Adipocyte (in vitro differentiated cells): ENCODE data around the gene RPS2.

Experiments used
- DNase-seq: peaks from one replicate; pipeline ENCODE4 v3.0.0-alpha.2; 2015; ENCODE audit warnings: low read depth
- H3K27me3 ChIP-seq: replicated peaks from 2 replicates; pipeline ENCODE4 v1.7.0; 2013; ENCODE audit warnings: mild to moderate bottlenecking, low read length, moderate library complexity; ENCODE audit not compliant: control insufficient read depth, insufficient read depth
- H3K36me3 ChIP-seq: 2 replicates; pipeline ENCODE4 v1.7.0; 2013; ENCODE audit warnings: low read length, mild to moderate bottlenecking, moderate library complexity; ENCODE audit not compliant: control insufficient read depth, insufficient read depth, severe bottlenecking
- H3K4me1 ChIP-seq: 2 replicates; pipeline ENCODE4 v1.7.0; 2013; ENCODE audit warnings: mild to moderate bottlenecking, low read length, moderate library complexity; ENCODE audit not compliant: control insufficient read depth, insufficient read depth
- H3K4me3 ChIP-seq: 2 replicates; pipeline ENCODE4 v1.7.0; 2013; ENCODE audit warnings: mild to moderate bottlenecking, low read length, moderate library complexity
- H3K9ac ChIP-seq: 2 replicates; pipeline ENCODE4 v1.7.0; 2013; ENCODE audit warnings: mild to moderate bottlenecking, low read length, moderate library complexity
- H3K9me3 ChIP-seq: 2 replicates; pipeline ENCODE4 v1.7.0; 2013; ENCODE audit warnings: mild to moderate bottlenecking, low read length, moderate library complexity; ENCODE audit not compliant: control insufficient read depth

Gene RPS2

GRCh38 chr16:1919327-1919998 is 45.2 kb downstream of the RPS2 start:
- no peak overlapping the region for H3K9ac ChIP-seq
- no peaks in the 10 kb centered on the region for H3K9me3 ChIP-seq
- no peak for DNase-seq
- H3K27me3 ChIP-seq = peaks cover 80% of the 10 kb centered on the region
- no peaks in the 10 kb centered on the region for H3K36me3 ChIP-seq
- H3K4me1 ChIP-seq = peaks cover 7% of the 10 kb centered on the region
- no peak overlapping the region for H3K4me3 ChIP-seq

GRCh38 chr16:1918351-1919326 is 46.0 kb downstream of the RPS2 start, which contains the start of gene HS3ST6:
Gene HS3ST6 (minus strand): TSS chr16:1918415. CDS start chr16:1918323, 92 bp downstream.
- H3K9me3 ChIP-seq = no peaks in the 10 kb centered on the region
- no peaks in the 10 kb centered on the region for H3K36me3 ChIP-seq
- H3K4me3 ChIP-seq = no peak within 1 kb of the TSS
- peaks cover 79% of the 10 kb centered on the region for H3K27me3 ChIP-seq
- no peak within 1 kb of the TSS for H3K9ac ChIP-seq
- DNase-seq = peak; percentile 11
- H3K4me1 ChIP-seq = peaks cover 4% of the 10 kb centered on the region

- Histone ChIP-seq H3K4me3 (no peak overlapping the region), H3K4me1 (no peaks in the 10 kb centered on the region), H3K9ac (no peak overlapping the region), H3K27me3 (peaks cover 78% of the 10 kb centered on the region), H3K36me3 (no peaks in the 10 kb centered on the region), H3K9me3 (no peaks in the 10 kb centered on the region)
- DNase-seq = no peak
Observed at GRCh38 chr16:1917665-1918350, 46.8 kb downstream of the RPS2 start.

GRCh38 chr16:1917056-1917664 is 47.5 kb downstream of the RPS2 start:
- Histone ChIP-seq H3K36me3 (no peaks in the 10 kb centered on the region), H3K4me1 (no peaks in the 10 kb centered on the region), H3K27me3 (peaks cover 74% of the 10 kb centered on the region), H3K4me3 (no peak overlapping the region), H3K9me3 (no peaks in the 10 kb centered on the region), H3K9ac (no peak overlapping the region)
- no peak for DNase-seq

- H3K4me1 ChIP-seq = no peaks in the 10 kb centered on the region
- H3K9ac ChIP-seq = no peak overlapping the region
- DNase-seq = no peak
- peaks cover 73% of the 10 kb centered on the region for H3K27me3 ChIP-seq
- H3K9me3 ChIP-seq = no peaks in the 10 kb centered on the region
- H3K4me3 ChIP-seq = no peak overlapping the region
- H3K36me3 ChIP-seq = no peaks in the 10 kb centered on the region
Observed at GRCh38 chr16:1916640-1916990, 48.0 kb downstream of the RPS2 start.

GRCh38 chr16:1915732-1916639 is 48.6 kb downstream of the RPS2 start:
- Histone ChIP-seq H3K27me3 (peaks cover 68% of the 10 kb centered on the region), H3K4me1 (no peaks in the 10 kb centered on the region), H3K36me3 (no peaks in the 10 kb centered on the region), H3K4me3 (no peak overlapping the region), H3K9ac (no peak overlapping the region), H3K9me3 (no peaks in the 10 kb centered on the region)
- DNase-seq = no peak

- H3K36me3 ChIP-seq = no peaks in the 10 kb centered on the region
- peaks cover 58% of the 10 kb centered on the region for H3K27me3 ChIP-seq
- no peak for DNase-seq
- no peak overlapping the region for H3K9ac ChIP-seq
- no peaks in the 10 kb centered on the region for H3K9me3 ChIP-seq
- H3K4me3 ChIP-seq = no peak overlapping the region
- H3K4me1 ChIP-seq = no peaks in the 10 kb centered on the region
Observed at GRCh38 chr16:1914988-1915387, 49.6 kb downstream of the RPS2 start.

- Histone ChIP-seq H3K4me1 (no peaks in the 10 kb centered on the region), H3K27me3 (peaks cover 57% of the 10 kb centered on the region), H3K9ac (no peak overlapping the region), H3K4me3 (no peak overlapping the region), H3K9me3 (no peaks in the 10 kb centered on the region), H3K36me3 (no peaks in the 10 kb centered on the region)
- DNase-seq = no peak
Observed at GRCh38 chr16:1914084-1914608, 50.5 kb downstream of the RPS2 start.

GRCh38 chr16:1913327-1914083 is 51.1 kb downstream of the RPS2 start:
- Histone ChIP-seq H3K4me3 (no peak overlapping the region), H3K4me1 (no peaks in the 10 kb centered on the region), H3K36me3 (no peaks in the 10 kb centered on the region), H3K9ac (no peak overlapping the region), H3K9me3 (no peaks in the 10 kb centered on the region), H3K27me3 (peaks cover 58% of the 10 kb centered on the region)
- no peak for DNase-seq

- H3K4me1 ChIP-seq = no peaks in the 10 kb centered on the region
- H3K9me3 ChIP-seq = no peaks in the 10 kb centered on the region
- H3K4me3 ChIP-seq = no peak overlapping the region
- no peak for DNase-seq
- H3K27me3 ChIP-seq = peaks cover 55% of the 10 kb centered on the region
- no peak overlapping the region for H3K9ac ChIP-seq
- no peaks in the 10 kb centered on the region for H3K36me3 ChIP-seq
Observed at GRCh38 chr16:1912215-1912543, 52.4 kb downstream of the RPS2 start.
